Endothelial cell (in vitro differentiated cells): ENCODE results near the gene SPATA45. TPM values are rescaled to one million over a fixed set of nuclear protein-coding genes. Genes with fewer than 3 reads are reported as not detected.

Experiments
- DNase-seq: peaks from one replicate; pipeline ENCODE4 v3.0.0; 2021; ENCODE audit warnings: low spot score
- H3K27ac Mint-ChIP-seq: one replicate; pipeline ENCODE4 v1.8.0; 2021; ENCODE audit warnings: mixed read lengths, inconsistent platforms; ENCODE audit not compliant: unreplicated experiment
- H3K27me3 Mint-ChIP-seq: one replicate; pipeline ENCODE4 v1.8.0; 2021; ENCODE audit warnings: mild to moderate bottlenecking, moderate library complexity, mixed read lengths, inconsistent platforms; ENCODE audit not compliant: unreplicated experiment
- H3K36me3 Mint-ChIP-seq: one replicate; pipeline ENCODE4 v1.8.0; 2021; ENCODE audit warnings: mild to moderate bottlenecking, low read depth, mixed read lengths, inconsistent platforms; ENCODE audit not compliant: unreplicated experiment
- H3K4me1 Mint-ChIP-seq: one replicate; pipeline ENCODE4 v1.8.0; 2021; ENCODE audit warnings: mild to moderate bottlenecking, mixed read lengths, inconsistent platforms; ENCODE audit not compliant: unreplicated experiment
- H3K4me3 Mint-ChIP-seq: one replicate; pipeline ENCODE4 v1.8.0; 2021; ENCODE audit warnings: mild to moderate bottlenecking, mixed read lengths, inconsistent platforms; ENCODE audit not compliant: unreplicated experiment
- H3K9me3 Mint-ChIP-seq: one replicate; pipeline ENCODE4 v1.8.0; 2021; ENCODE audit warnings: mixed read lengths, inconsistent platforms; ENCODE audit not compliant: unreplicated experiment
- long read RNA-seq: library from polyadenylated mRNA; unstranded; transcript quantifications from one replicate; pipeline ENCODE4 v2.0.0, GENCODE V29; 2020; ENCODE audit not compliant: unreplicated experiment
- total RNA-seq: library from RNA; stranded (reverse); fragmentation: NEBNext Ultra II Directional; extraction: Animal tissue kit (Norgen Biotek cat#: 25700); gene quantifications from one replicate; pipeline ENCODE4 v1.2.1, GENCODE V29; 2021; ENCODE audit not compliant: unreplicated experiment
- TF ChIP-seq, protein P1 (sequence below): fragments of 200-600 bp; sonication (generic); IDR thresholded peaks from one replicate; pipeline ENCODE4 v1.5.0; 2021; ENCODE audit warnings: antibody characterized with exemption; ENCODE audit not compliant: unreplicated experiment

The SPATA45 gene
- total RNA-seq = 0.82 TPM
- long read RNA-seq = 0 reads

DNA sequence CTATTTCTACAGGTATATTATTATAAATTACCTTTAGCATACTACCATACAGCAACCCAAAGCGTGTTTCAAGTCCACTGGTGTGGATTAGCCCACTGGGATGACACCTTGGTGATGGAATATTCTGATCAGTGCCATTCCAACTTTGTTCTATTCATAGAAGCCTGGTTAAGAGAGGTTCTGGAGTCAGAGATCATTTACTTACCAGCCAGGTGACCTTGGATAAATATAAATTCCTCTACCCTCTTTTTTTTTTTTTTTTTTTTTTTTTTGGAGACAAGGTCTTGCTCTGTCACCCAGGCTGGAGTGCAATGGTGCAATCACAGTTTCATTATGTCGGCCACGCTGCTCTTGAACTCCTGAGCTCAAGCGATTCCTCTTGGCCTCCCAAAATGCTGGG, at the start of gene SPATA45:
TSS of gene SPATA45 (minus strand) at position 101 of the 400 bp plus-strand sequence. CDS start 11,500 bp downstream, outside the sequence.
- H3K9me3 Mint-ChIP-seq = no peaks in the 10 kb centered on the region
- TF ChIP-seq, protein P1, sequence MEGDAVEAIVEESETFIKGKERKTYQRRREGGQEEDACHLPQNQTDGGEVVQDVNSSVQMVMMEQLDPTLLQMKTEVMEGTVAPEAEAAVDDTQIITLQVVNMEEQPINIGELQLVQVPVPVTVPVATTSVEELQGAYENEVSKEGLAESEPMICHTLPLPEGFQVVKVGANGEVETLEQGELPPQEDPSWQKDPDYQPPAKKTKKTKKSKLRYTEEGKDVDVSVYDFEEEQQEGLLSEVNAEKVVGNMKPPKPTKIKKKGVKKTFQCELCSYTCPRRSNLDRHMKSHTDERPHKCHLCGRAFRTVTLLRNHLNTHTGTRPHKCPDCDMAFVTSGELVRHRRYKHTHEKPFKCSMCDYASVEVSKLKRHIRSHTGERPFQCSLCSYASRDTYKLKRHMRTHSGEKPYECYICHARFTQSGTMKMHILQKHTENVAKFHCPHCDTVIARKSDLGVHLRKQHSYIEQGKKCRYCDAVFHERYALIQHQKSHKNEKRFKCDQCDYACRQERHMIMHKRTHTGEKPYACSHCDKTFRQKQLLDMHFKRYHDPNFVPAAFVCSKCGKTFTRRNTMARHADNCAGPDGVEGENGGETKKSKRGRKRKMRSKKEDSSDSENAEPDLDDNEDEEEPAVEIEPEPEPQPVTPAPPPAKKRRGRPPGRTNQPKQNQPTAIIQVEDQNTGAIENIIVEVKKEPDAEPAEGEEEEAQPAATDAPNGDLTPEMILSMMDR = no peak
- no peaks in the 10 kb centered on the region for H3K36me3 Mint-ChIP-seq
- no peak within 1 kb of the TSS for H3K4me3 Mint-ChIP-seq
- no peaks in the 10 kb centered on the region for H3K4me1 Mint-ChIP-seq
- H3K27ac Mint-ChIP-seq = no peak within 1 kb of the TSS
- peaks cover 2% of the 10 kb centered on the region for H3K27me3 Mint-ChIP-seq
- no peak for DNase-seq

DNA sequence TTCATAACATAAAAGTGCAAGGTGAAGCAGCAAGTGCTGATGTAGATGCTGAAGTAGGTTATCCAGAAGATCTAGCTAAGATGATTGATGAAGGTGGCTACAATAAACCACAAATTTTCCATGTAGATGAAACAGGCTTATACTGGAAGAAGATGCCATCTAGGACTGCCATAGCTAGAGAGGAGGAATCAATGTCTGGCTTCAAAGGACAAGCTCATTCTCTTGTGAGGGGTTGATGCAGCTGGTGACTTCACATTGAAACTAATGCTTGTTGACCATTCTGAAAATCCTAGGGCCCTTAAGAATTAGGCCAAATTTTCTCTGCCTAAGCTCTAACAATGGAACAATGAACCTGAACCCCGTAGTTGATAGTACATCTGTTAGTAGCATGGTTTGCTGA, 44.7 kb upstream of the SPATA45 start:
- H3K27ac Mint-ChIP-seq = no peak overlapping the region
- H3K36me3 Mint-ChIP-seq = peaks cover 41% of the 10 kb centered on the region

DNA sequence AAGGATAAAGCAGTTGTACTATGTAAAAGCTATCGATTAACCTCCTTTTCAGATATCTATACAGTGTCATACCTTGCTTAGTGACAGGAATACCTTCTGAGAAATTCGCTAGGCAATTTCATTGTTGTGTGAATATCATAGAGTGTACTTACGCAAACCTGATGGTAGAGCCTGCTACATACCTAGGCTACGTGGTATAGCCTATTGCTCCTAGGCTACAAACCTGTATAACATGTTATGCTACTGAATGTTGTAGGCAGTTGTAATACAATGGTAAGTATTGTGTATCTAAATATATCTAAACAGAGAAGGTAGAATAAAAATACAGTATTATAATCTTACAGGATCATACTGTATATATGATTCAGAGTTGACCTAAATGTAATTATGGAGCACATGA, 37.1 kb upstream of the SPATA45 start:
- TF ChIP-seq, protein P1 = no peak
- Mint-ChIP-seq H3K4me3 (no peak overlapping the region), H3K36me3 (peaks cover 15% of the 10 kb centered on the region), H3K27me3 (peaks cover 3% of the 10 kb centered on the region), H3K4me1 (no peaks in the 10 kb centered on the region), H3K27ac (no peak overlapping the region), H3K9me3 (no peaks in the 10 kb centered on the region)
- no peak for DNase-seq

More for the DNA sequence above, 44.7 kb upstream of the SPATA45 start:
- Mint-ChIP-seq H3K27me3 (peaks cover 1% of the 10 kb centered on the region), H3K4me3 (no peak overlapping the region), H3K9me3 (no peaks in the 10 kb centered on the region), H3K4me1 (no peaks in the 10 kb centered on the region)
- DNase-seq = no peak
- TF ChIP-seq, protein P1 = no peak

DNA sequence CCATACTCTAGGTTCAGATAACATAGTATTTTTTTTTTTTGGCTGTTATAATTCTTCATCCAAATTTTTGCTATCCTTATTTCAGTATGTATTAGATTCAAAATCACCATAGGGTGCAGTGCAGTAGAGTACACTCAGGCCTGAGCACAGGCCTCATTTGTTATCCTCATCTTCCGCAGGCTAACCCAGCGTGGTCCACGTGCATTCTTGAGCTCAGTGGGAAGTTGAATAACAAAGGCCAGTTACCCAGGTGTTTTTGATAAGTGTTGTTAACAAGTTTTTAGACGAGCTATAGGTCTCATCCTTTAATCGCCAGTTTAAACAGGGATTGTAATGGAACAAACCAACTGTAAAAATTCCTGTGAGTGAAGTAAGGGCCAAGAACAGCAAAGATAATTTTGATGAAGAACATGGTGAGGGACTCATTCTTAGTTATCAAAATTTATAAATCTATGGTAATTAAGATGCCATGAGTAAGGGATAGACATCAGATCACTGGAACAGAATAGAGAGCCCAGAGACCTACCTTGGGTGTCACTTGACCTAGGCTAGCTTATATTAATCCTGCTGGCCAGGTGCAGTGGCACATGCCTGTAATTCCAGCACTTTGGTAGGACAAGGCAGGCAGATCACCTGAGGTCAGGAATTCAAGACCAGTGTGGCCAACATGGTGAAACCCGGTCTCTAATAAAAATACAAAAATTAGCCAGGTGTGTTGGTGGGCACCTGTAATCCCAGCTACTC, 32.7 kb upstream of the SPATA45 start:
- no peak overlapping the region for H3K27ac Mint-ChIP-seq
- no peaks in the 10 kb centered on the region for H3K9me3 Mint-ChIP-seq
- DNase-seq = no peak
- H3K27me3 Mint-ChIP-seq = peaks cover 2% of the 10 kb centered on the region
- no peak overlapping the region for H3K4me3 Mint-ChIP-seq
- no peaks in the 10 kb centered on the region for H3K4me1 Mint-ChIP-seq
- TF ChIP-seq, protein P1 = no peak
- H3K36me3 Mint-ChIP-seq = peaks cover 20% of the 10 kb centered on the region

DNA sequence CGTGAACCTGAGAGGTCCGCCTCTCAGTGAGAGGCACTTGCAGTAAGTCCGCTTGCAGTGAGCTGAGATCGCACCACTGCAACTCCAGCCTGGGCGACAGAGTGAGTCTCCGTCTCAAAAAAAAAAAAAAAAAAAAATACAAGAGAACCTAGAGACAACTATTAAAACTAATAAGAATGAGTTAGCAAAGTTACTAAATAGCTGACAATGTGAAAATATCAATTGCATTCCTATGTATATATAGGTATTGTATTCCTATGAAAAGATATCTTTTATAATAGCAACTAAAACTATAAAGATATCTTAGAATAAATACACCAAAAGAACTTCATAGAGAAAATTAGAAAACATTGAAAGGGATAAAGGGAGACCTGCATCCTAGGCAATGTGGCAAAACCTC, 31.0 kb upstream of the SPATA45 start:
- Mint-ChIP-seq H3K36me3 (peaks cover 24% of the 10 kb centered on the region), H3K4me1 (no peaks in the 10 kb centered on the region)

More for the DNA sequence above, 31.0 kb upstream of the SPATA45 start:
- no peak for DNase-seq
- no peak overlapping the region for H3K27ac Mint-ChIP-seq
- H3K27me3 Mint-ChIP-seq = peaks cover 2% of the 10 kb centered on the region
- H3K4me3 Mint-ChIP-seq = no peak overlapping the region
- no peaks in the 10 kb centered on the region for H3K9me3 Mint-ChIP-seq
- TF ChIP-seq, protein P1 = no peak
